ENCODE measurements around the gene DEDD. TPM values are rescaled to one million over a fixed set of nuclear protein-coding genes. Genes with fewer than 3 reads are reported as not detected.

DEDD gene
- total RNA-seq, 1 donor from 2014 or later = 40.9 TPM

- Mint-ChIP-seq H3K9me3 (ENCODE audit: unreplicated experiment) (no peaks in the 10 kb centered on the region), H3K27ac (ENCODE audit: unreplicated experiment) (peak overlapping the region; percentile 53), H3K36me3 (ENCODE audit: low read depth, unreplicated experiment) (no peaks in the 10 kb centered on the region), H3K4me1 (ENCODE audit: low read depth, unreplicated experiment) (peaks cover 51% of the 10 kb centered on the region), H3K27me3 (ENCODE audit: low read depth, unreplicated experiment) (no peaks in the 10 kb centered on the region), H3K4me3 (ENCODE audit: unreplicated experiment) (no peak overlapping the region)
- no peaks in the 10 kb centered on the region for H3K27me3 ChIP-seq (ENCODE audit: insufficient read depth, low read length)
- no peak overlapping the region for H3K9ac ChIP-seq (ENCODE audit: low read length)
- H3K9me3 ChIP-seq (ENCODE audit: insufficient read depth, low read depth, low read length) = no peaks in the 10 kb centered on the region
- no peak for TF ChIP-seq CTCF (IDR thresholded peaks at IDR 0.05; ENCODE audit: insufficient read depth, low read depth, low read length)
- TF ChIP-seq EZH2 (IDR thresholded peaks at IDR 0.05; ENCODE audit: insufficient read depth, low read length) = no peak
- H2AFZ ChIP-seq (ENCODE audit: low read depth, low read length) = no peak overlapping the region
- H3K79me2 ChIP-seq (ENCODE audit: insufficient read depth, low read length) = no peaks in the 10 kb centered on the region
- FAIRE-seq (no peak), DNase-seq (ENCODE audit: low read depth) (peak; percentile 34)
- H3K4me2 ChIP-seq (ENCODE audit: low read length) = peak overlapping the region; percentile 65
- no peaks in the 10 kb centered on the region for H3K36me3 ChIP-seq (ENCODE audit: insufficient read depth, low read length)
- H3K4me3 ChIP-seq (ENCODE audit: insufficient read depth, low read depth, low read length) = no peak overlapping the region
- H4K20me1 ChIP-seq (ENCODE audit: insufficient read depth, low read length) = no peaks in the 10 kb centered on the region
- H3K4me1 ChIP-seq (ENCODE audit: insufficient read depth, low read length) = peaks cover 13% of the 10 kb centered on the region
- H3K27ac ChIP-seq (ENCODE audit: low read depth, low read length) = no peak overlapping the region
These were observed 40.5 kb downstream of the DEDD start for GRCh38 chr1:161091796-161092507.

- H3K4me3 Mint-ChIP-seq (ENCODE audit: unreplicated experiment) = no peak overlapping the region
- no peaks in the 10 kb centered on the region for H3K27me3 Mint-ChIP-seq (ENCODE audit: low read depth, unreplicated experiment)
- peaks cover 51% of the 10 kb centered on the region for H3K4me1 Mint-ChIP-seq (ENCODE audit: low read depth, unreplicated experiment)
- H3K9ac ChIP-seq (ENCODE audit: low read length) = no peak overlapping the region
- no peak overlapping the region for H3K27ac ChIP-seq (ENCODE audit: low read depth, low read length)
- DNase-seq (ENCODE audit: low read depth) (no peak), FAIRE-seq (no peak)
- no peak overlapping the region for H3K4me2 ChIP-seq (ENCODE audit: low read length)
- H3K36me3 Mint-ChIP-seq (ENCODE audit: low read depth, unreplicated experiment) = no peaks in the 10 kb centered on the region
- H3K79me2 ChIP-seq (ENCODE audit: insufficient read depth, low read length) = no peaks in the 10 kb centered on the region
- no peaks in the 10 kb centered on the region for H4K20me1 ChIP-seq (ENCODE audit: insufficient read depth, low read length)
- no peaks in the 10 kb centered on the region for H3K9me3 Mint-ChIP-seq (ENCODE audit: unreplicated experiment)
- H3K4me1 ChIP-seq (ENCODE audit: insufficient read depth, low read length) = peaks cover 13% of the 10 kb centered on the region
- H3K4me3 ChIP-seq (ENCODE audit: insufficient read depth, low read depth, low read length) = no peak overlapping the region
- H3K27ac Mint-ChIP-seq (ENCODE audit: unreplicated experiment) = no peak overlapping the region
- H2AFZ ChIP-seq (ENCODE audit: low read depth, low read length) = no peak overlapping the region
- no peaks in the 10 kb centered on the region for H3K27me3 ChIP-seq (ENCODE audit: insufficient read depth, low read length)
- no peaks in the 10 kb centered on the region for H3K36me3 ChIP-seq (ENCODE audit: insufficient read depth, low read length)
- no peak for TF ChIP-seq CTCF (IDR thresholded peaks at IDR 0.05; ENCODE audit: insufficient read depth, low read depth, low read length)
- TF ChIP-seq EZH2 (IDR thresholded peaks at IDR 0.05; ENCODE audit: insufficient read depth, low read length) = no peak
- no peaks in the 10 kb centered on the region for H3K9me3 ChIP-seq (ENCODE audit: insufficient read depth, low read depth, low read length)
These were observed 41.4 kb downstream of the DEDD start for GRCh38 chr1:161091093-161091492.

GRCh38 chr1:161090617-161091016 is 41.9 kb downstream of the DEDD start:
- no peak overlapping the region for H3K27ac Mint-ChIP-seq (ENCODE audit: unreplicated experiment)

More at GRCh38 chr1:161090617-161091016, 41.9 kb downstream of the DEDD start:
- Histone ChIP-seq H4K20me1 (ENCODE audit: insufficient read depth, low read length) (no peaks in the 10 kb centered on the region), H3K4me3 (ENCODE audit: insufficient read depth, low read depth, low read length) (no peak overlapping the region), H3K4me1 (ENCODE audit: insufficient read depth, low read length) (peaks cover 14% of the 10 kb centered on the region), H3K9ac (ENCODE audit: low read length) (no peak overlapping the region), H3K36me3 (ENCODE audit: insufficient read depth, low read length) (no peaks in the 10 kb centered on the region), H3K27ac (ENCODE audit: low read depth, low read length) (no peak overlapping the region), H3K79me2 (ENCODE audit: insufficient read depth, low read length) (no peaks in the 10 kb centered on the region), H3K9me3 (ENCODE audit: insufficient read depth, low read depth, low read length) (no peaks in the 10 kb centered on the region), H3K27me3 (ENCODE audit: insufficient read depth, low read length) (no peaks in the 10 kb centered on the region), H2AFZ (ENCODE audit: low read depth, low read length) (no peak overlapping the region), H3K4me2 (ENCODE audit: low read length) (no peak overlapping the region)
- DNase-seq (ENCODE audit: low read depth) (no peak), FAIRE-seq (no peak)
- Mint-ChIP-seq H3K9me3 (ENCODE audit: unreplicated experiment) (no peaks in the 10 kb centered on the region), H3K4me3 (ENCODE audit: unreplicated experiment) (no peak overlapping the region), H3K36me3 (ENCODE audit: low read depth, unreplicated experiment) (no peaks in the 10 kb centered on the region), H3K27me3 (ENCODE audit: low read depth, unreplicated experiment) (no peaks in the 10 kb centered on the region), H3K4me1 (ENCODE audit: low read depth, unreplicated experiment) (peaks cover 54% of the 10 kb centered on the region)
- no peak for TF ChIP-seq CTCF (IDR thresholded peaks at IDR 0.05; ENCODE audit: insufficient read depth, low read depth, low read length)
- no peak for TF ChIP-seq EZH2 (IDR thresholded peaks at IDR 0.05; ENCODE audit: insufficient read depth, low read length)
